H9 (cell line): ENCODE results near the gene SRPX2. TPM values are rescaled to one million over a fixed set of nuclear protein-coding genes. Genes with fewer than 3 reads are reported as not detected.

Experiments used
- DNase-seq: peaks from one replicate; pipeline ENCODE4 v3.0.0-alpha.2; 2017
- H2AFZ ChIP-seq: one replicate; pipeline ENCODE4 v1.6.1; 2013; ENCODE audit warnings: mild to moderate bottlenecking, low read length, control low read depth, moderate library complexity
- H2AK5ac ChIP-seq: 2 replicates; pipeline ENCODE4 v1.6.1; 2013; ENCODE audit warnings: low read length, control low read depth, mixed read lengths; ENCODE audit not compliant: insufficient read length
- H2BK120ac ChIP-seq: one replicate; pipeline ENCODE4 v1.6.1; 2013; ENCODE audit warnings: low read depth, mild to moderate bottlenecking, low read length, control low read depth, inconsistent platforms; ENCODE audit not compliant: poor library complexity, severe bottlenecking
- H2BK12ac ChIP-seq: 2 replicates; pipeline ENCODE4 v1.6.1; 2013; ENCODE audit warnings: low read length, control low read depth, mixed read lengths, low read depth; ENCODE audit not compliant: insufficient read length
- H2BK15ac ChIP-seq: 2 replicates; pipeline ENCODE4 v1.6.1; 2013; ENCODE audit warnings: low read depth, low read length, control low read depth
- H2BK20ac ChIP-seq: one replicate; pipeline ENCODE4 v1.6.1; 2013; ENCODE audit warnings: low read depth, mild to moderate bottlenecking, low read length, control low read depth, inconsistent platforms; ENCODE audit not compliant: poor library complexity, severe bottlenecking
- H2BK5ac ChIP-seq: 2 replicates; pipeline ENCODE4 v1.6.1; 2013; ENCODE audit warnings: low read length, control low read depth, mixed read lengths; ENCODE audit not compliant: insufficient read length
- H3K14ac ChIP-seq: 2 replicates; pipeline ENCODE4 v1.6.1; 2013; ENCODE audit warnings: low read length, control low read depth; ENCODE audit not compliant: insufficient read depth
- H3K18ac ChIP-seq: 2 replicates; pipeline ENCODE4 v1.6.1; 2013; ENCODE audit warnings: low read depth, mild to moderate bottlenecking, mixed read lengths, low read length, control low read depth; ENCODE audit not compliant: insufficient read length
- H3K23ac ChIP-seq: 2 replicates; pipeline ENCODE4 v1.6.1; 2013; ENCODE audit warnings: low read length, control low read depth, mixed read lengths, low read depth; ENCODE audit not compliant: insufficient read length
- H3K23me2 ChIP-seq: 2 replicates; pipeline ENCODE4 v1.6.1; 2013; ENCODE audit warnings: low read depth, mild to moderate bottlenecking, mixed read lengths, low read length, control low read depth; ENCODE audit not compliant: insufficient read length, poor library complexity, severe bottlenecking
- H3K27ac ChIP-seq: 2 replicates; pipeline ENCODE4 v1.5.1; 2013; ENCODE audit warnings: low read length, control low read depth, mixed read lengths, low read depth; ENCODE audit not compliant: insufficient read length
- H3K27me3 ChIP-seq: 2 replicates; pipeline ENCODE4 v1.6.1; 2013; ENCODE audit warnings: low read length, control low read depth, inconsistent platforms; ENCODE audit not compliant: insufficient read depth
- H3K4ac ChIP-seq: 2 replicates; pipeline ENCODE4 v1.6.1; 2013; ENCODE audit warnings: low read depth, mild to moderate bottlenecking, control low read depth, inconsistent platforms, low read length, moderate library complexity
- H3K4me1 ChIP-seq: 2 replicates; pipeline ENCODE4 v1.6.1; 2013; ENCODE audit warnings: low read length, control low read depth, inconsistent platforms; ENCODE audit not compliant: insufficient read depth
- H3K4me2 ChIP-seq: 2 replicates; pipeline ENCODE4 v1.6.1; 2013; ENCODE audit warnings: low read length, control low read depth, mixed read lengths; ENCODE audit not compliant: insufficient read length, insufficient read depth
- H3K56ac ChIP-seq: 2 replicates; pipeline ENCODE4 v1.6.1; 2013; ENCODE audit warnings: low read depth, mild to moderate bottlenecking, mixed read lengths, low read length, control low read depth; ENCODE audit not compliant: insufficient read length
- H3K79me1 ChIP-seq: 2 replicates; pipeline ENCODE4 v1.6.1; 2013; ENCODE audit warnings: low read depth, mild to moderate bottlenecking, moderate library complexity, low read length, control low read depth, inconsistent platforms; ENCODE audit not compliant: insufficient read depth, poor library complexity, severe bottlenecking
- H3K79me2 ChIP-seq: 2 replicates; pipeline ENCODE4 v1.6.1; 2013; ENCODE audit warnings: low read length, control low read depth, inconsistent platforms; ENCODE audit not compliant: insufficient read depth
- H3K9ac ChIP-seq: 2 replicates; pipeline ENCODE4 v1.6.1; 2013; ENCODE audit warnings: low read length, control low read depth, mixed read lengths; ENCODE audit not compliant: insufficient read length; ENCODE audit errors: extremely low read depth
- H3K9me3 ChIP-seq: one replicate; pipeline ENCODE4 v1.6.1; 2013; ENCODE audit warnings: low read depth, low read length, inconsistent platforms; ENCODE audit not compliant: control insufficient read depth
- H3T11ph ChIP-seq: one replicate; pipeline ENCODE4 v1.6.1; 2013; ENCODE audit warnings: mild to moderate bottlenecking, low read length, control low read depth, inconsistent platforms
- H4K20me1 ChIP-seq: one replicate; pipeline ENCODE4 v1.6.1; 2013; ENCODE audit not compliant: control insufficient read depth, insufficient read length, insufficient read depth
- H4K5ac ChIP-seq: 2 replicates; pipeline ENCODE4 v1.6.1; 2013; ENCODE audit warnings: low read depth, mild to moderate bottlenecking, mixed read lengths, low read length, control low read depth; ENCODE audit not compliant: insufficient read length
- H4K8ac ChIP-seq: replicated peaks from 2 replicates; pipeline ENCODE4 v1.6.1; 2013; ENCODE audit warnings: low read length, control low read depth, mixed read lengths, low read depth; ENCODE audit not compliant: insufficient read length
- H4K91ac ChIP-seq: 2 replicates; pipeline ENCODE4 v1.6.1; 2013; ENCODE audit warnings: low read depth, mild to moderate bottlenecking, moderate library complexity, mixed read lengths, low read length, control low read depth; ENCODE audit not compliant: insufficient read length
- H3K27ac Mint-ChIP-seq, 3 experiments: 2 replicates in 2 of 3; 3 replicates in 1 of 3; pipeline ENCODE4 v1.8.0; 2020 to 2021; ENCODE audit warnings: mixed read lengths in 3 of 3, mild to moderate bottlenecking in 1 of 3, moderate library complexity in 1 of 3
- H3K27me3 Mint-ChIP-seq: 2 replicates; pipeline ENCODE4 v1.8.0; 2021; ENCODE audit warnings: low read depth, mild to moderate bottlenecking, moderate library complexity, mixed read lengths
- H3K36me3 Mint-ChIP-seq, 3 experiments: 2 replicates in 2 of 3; 3 replicates in 1 of 3; pipeline ENCODE4 v1.8.0; 2020 to 2021; ENCODE audit warnings: low read depth in 3 of 3, mixed read lengths in 3 of 3; ENCODE audit not compliant: insufficient read depth in 1 of 3
- H3K4me1 Mint-ChIP-seq, 2 experiments: 2 replicates each; pipeline ENCODE4 v1.8.0; 2020; ENCODE audit warnings: mixed read lengths in 2 of 2
- H3K4me3 Mint-ChIP-seq, 2 experiments: 2 replicates in 1 of 2; 3 replicates in 1 of 2; pipeline ENCODE4 v1.8.0; 2020 to 2021; ENCODE audit warnings: mild to moderate bottlenecking in 2 of 2, mixed read lengths in 2 of 2, moderate library complexity in 1 of 2
- H3K9me3 Mint-ChIP-seq, 2 experiments: 2 replicates in 1 of 2; 3 replicates in 1 of 2; pipeline ENCODE4 v1.8.0; 2020; ENCODE audit warnings: mild to moderate bottlenecking in 2 of 2, mixed read lengths in 2 of 2, moderate library complexity in 1 of 2
- WGBS: extraction: QIAGEN DNeasy Blood & Tissue Kit; methylation state at CpG from one replicate; pipeline ENCODE4 v1.1.7; 2013; ENCODE audit warnings: missing lambda C conversion rate, low lambda C conversion rate, mixed read lengths; ENCODE audit not compliant: insufficient read length; ENCODE audit errors: extremely low coverage; 5-methylcytosine and 5-hydroxymethylcytosine counted together
- total RNA-seq: library from RNA; stranded (reverse); gene quantifications from 2 replicates; pipeline ENCODE4 v1.2.1, GENCODE V29; 2021
- TF ChIP-seq, protein P1 (sequence below): fragments of 200-600 bp; sonication (generic); conservative IDR thresholded peaks from 3 replicates; pipeline ENCODE4 v1.8.0; 2021; ENCODE audit warnings: antibody characterized with exemption, mild to moderate bottlenecking

SRPX2 gene
- total RNA-seq, 1 experiment from 2014 or later = not detected

GRCh38 chrX:100654261-100654660 lies 10.3 kb downstream of the SRPX2 start:
- H3T11ph ChIP-seq = no peak overlapping the region
- peak; percentile 33 for DNase-seq
- Mint-ChIP-seq H3K27ac (no peak overlapping the region; a peak in 1 of 7 replicates), H3K4me3 (no peak overlapping the region), H3K4me1 (peaks cover 5% of the 10 kb centered on the region in 2 experiments), H3K36me3 (no peaks in the 10 kb centered on the region), H3K27me3 (peaks cover 6% of the 10 kb centered on the region), H3K9me3 (peaks cover 9 to 74% of the 10 kb centered on the region in 2 experiments)
- H2BK15ac ChIP-seq = no peak overlapping the region
- no peaks in the 10 kb centered on the region for H4K20me1 ChIP-seq
- H4K5ac ChIP-seq = no peak overlapping the region
- H3K14ac ChIP-seq = no peak overlapping the region
- H3K79me1 ChIP-seq = no peaks in the 10 kb centered on the region
- no peak overlapping the region for H3K4ac ChIP-seq
- no peaks in the 10 kb centered on the region; the same call in 1 of the 2 replicates for H3K4me1 ChIP-seq
- H4K91ac ChIP-seq = no peak overlapping the region
- H3K79me2 ChIP-seq = no peaks in the 10 kb centered on the region
- H3K27ac ChIP-seq = no peak overlapping the region
- no peak overlapping the region for H2BK5ac ChIP-seq
- no peaks in the 10 kb centered on the region for H3K23me2 ChIP-seq
- H2AFZ ChIP-seq = no peak overlapping the region
- H2BK20ac ChIP-seq = no peak overlapping the region
- no peak overlapping the region for H2AK5ac ChIP-seq
- H3K23ac ChIP-seq = no peak overlapping the region
- TF ChIP-seq, protein P1, sequence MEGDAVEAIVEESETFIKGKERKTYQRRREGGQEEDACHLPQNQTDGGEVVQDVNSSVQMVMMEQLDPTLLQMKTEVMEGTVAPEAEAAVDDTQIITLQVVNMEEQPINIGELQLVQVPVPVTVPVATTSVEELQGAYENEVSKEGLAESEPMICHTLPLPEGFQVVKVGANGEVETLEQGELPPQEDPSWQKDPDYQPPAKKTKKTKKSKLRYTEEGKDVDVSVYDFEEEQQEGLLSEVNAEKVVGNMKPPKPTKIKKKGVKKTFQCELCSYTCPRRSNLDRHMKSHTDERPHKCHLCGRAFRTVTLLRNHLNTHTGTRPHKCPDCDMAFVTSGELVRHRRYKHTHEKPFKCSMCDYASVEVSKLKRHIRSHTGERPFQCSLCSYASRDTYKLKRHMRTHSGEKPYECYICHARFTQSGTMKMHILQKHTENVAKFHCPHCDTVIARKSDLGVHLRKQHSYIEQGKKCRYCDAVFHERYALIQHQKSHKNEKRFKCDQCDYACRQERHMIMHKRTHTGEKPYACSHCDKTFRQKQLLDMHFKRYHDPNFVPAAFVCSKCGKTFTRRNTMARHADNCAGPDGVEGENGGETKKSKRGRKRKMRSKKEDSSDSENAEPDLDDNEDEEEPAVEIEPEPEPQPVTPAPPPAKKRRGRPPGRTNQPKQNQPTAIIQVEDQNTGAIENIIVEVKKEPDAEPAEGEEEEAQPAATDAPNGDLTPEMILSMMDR = peak; percentile 48
- H3K18ac ChIP-seq = no peak overlapping the region
- no peak overlapping the region for H3K4me2 ChIP-seq
- no peaks in the 10 kb centered on the region for H3K9me3 ChIP-seq
- WGBS = no CpG with 5 or more reads among the region's 3 CpGs
- no peak overlapping the region for H3K9ac ChIP-seq
- H2BK12ac ChIP-seq = no peak overlapping the region
- no peak overlapping the region for H3K56ac ChIP-seq
- H2BK120ac ChIP-seq = no peak overlapping the region
- no peak overlapping the region for H4K8ac ChIP-seq
- no peaks in the 10 kb centered on the region for H3K27me3 ChIP-seq
